CD4-positive, alpha-beta memory T cell (primary cell): ENCODE data around the gene HLA-DRA. TPM values are rescaled to one million over a fixed set of nuclear protein-coding genes. Genes with fewer than 3 reads are reported as not detected.
A peak's percentile ranks its signal among the peaks of the same experiment; 100 is the strongest.

Experiments used
- CTCF ChIA-PET: fragments of 350-600 bp; sonication (Branson Sonifier 250); formaldehyde crosslinking; loops from one replicate; lab custom pipeline; 2021; ENCODE audit warnings: inconsistent platforms; ENCODE audit not compliant: partially characterized antibody; lab: Charles Lee
- POLR2A ChIA-PET: fragments of 350-600 bp; sonication (Branson Sonifier 250); formaldehyde crosslinking; loops from one replicate; lab custom pipeline; 2021; ENCODE audit not compliant: partially characterized antibody; lab: Charles Lee
- DNase-seq, 5 donors: peaks; one replicate each; pipeline versions ENCODE4 v3.0.0 to v3.0.0-alpha.2; 2020 to 2022; ENCODE audit warnings: mixed read lengths in 1 of 5
- H3K27ac ChIP-seq: one replicate; pipeline ENCODE4 v1.7.0; 2013; ENCODE audit warnings: low read depth, low read length
- H3K27me3 ChIP-seq: 2 replicates; pipeline ENCODE4 v1.7.0; 2013; ENCODE audit warnings: mild to moderate bottlenecking, low read length, moderate library complexity; ENCODE audit not compliant: insufficient read depth
- H3K36me3 ChIP-seq: 2 replicates; pipeline ENCODE4 v1.7.0; 2013; ENCODE audit warnings: mild to moderate bottlenecking, low read length, moderate library complexity; ENCODE audit not compliant: insufficient read depth
- H3K4me1 ChIP-seq: 2 replicates; pipeline ENCODE4 v1.7.0; 2013; ENCODE audit warnings: mild to moderate bottlenecking, low read length, moderate library complexity; ENCODE audit not compliant: insufficient read depth
- H3K4me3 ChIP-seq, 2 donors: one replicate each; pipeline ENCODE4 v1.7.0; 2013; ENCODE audit warnings: low read length in 2 of 2, mild to moderate bottlenecking in 1 of 2
- H3K9me3 ChIP-seq, 2 donors: one replicate each; pipeline ENCODE4 v1.7.0; 2013; ENCODE audit warnings: low read length in 2 of 2, control low read depth in 1 of 2; ENCODE audit not compliant: control insufficient read depth in 1 of 2
- H3K27ac Mint-ChIP-seq, 7 donors: one replicate each; pipeline ENCODE4 v1.8.0; 2020 to 2021; ENCODE audit warnings: mixed read lengths in 7 of 7, mild to moderate bottlenecking in 6 of 7, inconsistent platforms in 3 of 7, moderate library complexity in 3 of 7
- H3K27me3 Mint-ChIP-seq, 2 donors: one replicate each; pipeline ENCODE4 v1.8.0; 2020 to 2021; ENCODE audit warnings: mixed read lengths in 2 of 2
- H3K36me3 Mint-ChIP-seq, 2 donors: one replicate each; pipeline ENCODE4 v1.8.0; 2020 to 2021; ENCODE audit warnings: mixed read lengths in 2 of 2, inconsistent platforms in 1 of 2, mild to moderate bottlenecking in 1 of 2
- H3K4me1 Mint-ChIP-seq, 4 donors: one replicate each; pipeline ENCODE4 v1.8.0; 2020 to 2021; ENCODE audit warnings: mixed read lengths in 4 of 4, mild to moderate bottlenecking in 1 of 4
- H3K4me3 Mint-ChIP-seq, 8 donors: one replicate each; pipeline ENCODE4 v1.8.0; 2020 to 2021; ENCODE audit warnings: mixed read lengths in 8 of 8, mild to moderate bottlenecking in 7 of 8, moderate library complexity in 6 of 8, inconsistent platforms in 3 of 8
- H3K9me3 Mint-ChIP-seq, 8 donors: one replicate each; pipeline ENCODE4 v1.8.0; 2020 to 2021; ENCODE audit warnings: mixed read lengths in 8 of 8, mild to moderate bottlenecking in 5 of 8, inconsistent platforms in 3 of 8, moderate library complexity in 1 of 8
- intact Hi-C: fragments of 100-400 bp; cut with micrococcal nuclease; formaldehyde crosslinking; loops from one replicate; pipeline ENCODE4 v1.15.1; 2023
- polyA plus RNA-seq, 2 donors: library from polyadenylated mRNA; unstranded; fragments of 300-500 nt; fragmentation: Illumina TruSeq; gene quantifications; one replicate each; pipeline ENCODE4 v1.2.3, GENCODE V29; 2021
- total RNA-seq, 2 experiments: library from RNA; stranded (reverse); gene quantifications; one replicate each; pipeline ENCODE4 v1.2.3, GENCODE V29; 2021

HLA-DRA gene
- total RNA-seq, result 10 to 100 TPM; 24.3 to 25.1 TPM
- 100 to 1,000 TPM in 1 of 2 donors, 1 to 10 TPM in 1; 6.9 to 112 TPM for polyA plus RNA-seq

DNA sequence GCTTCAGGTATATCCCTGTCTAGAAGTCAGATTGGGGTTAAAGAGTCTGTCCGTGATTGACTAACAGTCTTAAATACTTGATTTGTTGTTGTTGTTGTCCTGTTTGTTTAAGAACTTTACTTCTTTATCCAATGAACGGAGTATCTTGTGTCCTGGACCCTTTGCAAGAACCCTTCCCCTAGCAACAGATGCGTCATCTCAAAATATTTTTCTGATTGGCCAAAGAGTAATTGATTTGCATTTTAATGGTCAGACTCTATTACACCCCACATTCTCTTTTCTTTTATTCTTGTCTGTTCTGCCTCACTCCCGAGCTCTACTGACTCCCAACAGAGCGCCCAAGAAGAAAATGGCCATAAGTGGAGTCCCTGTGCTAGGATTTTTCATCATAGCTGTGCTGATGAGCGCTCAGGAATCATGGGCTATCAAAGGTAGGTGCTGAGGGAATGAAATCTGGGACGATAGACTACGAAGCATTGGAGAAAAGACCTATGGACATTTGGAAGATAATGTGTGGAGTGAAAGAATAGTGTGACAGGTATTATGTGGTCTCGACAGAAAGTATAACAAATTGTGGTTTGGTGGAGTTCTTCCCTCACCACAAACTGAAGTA is at the start of gene HLA-DRA:
HLA-DRA (plus strand) TSS at position 286 of the 613 bp plus-strand sequence; CDS start at position 350, 64 bp downstream.
- H3K4me1 Mint-ChIP-seq, result peaks cover 9 to 15% (median 10%) of the 10 kb centered on the region in 4 donors

DNA sequence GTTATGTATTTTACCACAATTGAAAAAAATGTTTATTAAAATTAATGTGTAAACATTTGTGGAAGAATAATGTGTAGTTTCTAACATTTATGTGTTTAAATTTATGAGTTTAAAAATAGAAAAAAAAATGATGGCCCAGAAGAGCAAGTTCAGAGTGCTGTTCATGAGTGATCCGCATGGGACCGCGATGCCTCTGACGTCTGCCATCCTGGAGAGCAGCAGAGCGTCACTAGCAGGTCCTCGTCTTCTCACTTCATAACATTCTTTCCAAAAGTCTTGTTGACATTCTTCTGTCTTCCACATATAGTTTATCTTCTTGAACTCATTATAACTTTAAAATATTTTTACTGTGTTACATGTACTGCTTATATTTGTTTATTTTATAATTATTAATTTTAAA is 48.2 kb upstream of the HLA-DRA start:
- intact Hi-C loops, result no loop called here
- no peaks in the 10 kb centered on the region for H3K9me3 ChIP-seq
- H3K9me3 Mint-ChIP-seq, result no peaks in the 10 kb centered on the region
- no peaks in the 10 kb centered on the region for H3K36me3 Mint-ChIP-seq
- no peak overlapping the region for H3K4me3 ChIP-seq
- no peaks in the 10 kb centered on the region for H3K36me3 ChIP-seq
- no peak for DNase-seq
- no peaks in the 10 kb centered on the region for H3K4me1 ChIP-seq
- no peak overlapping the region for H3K4me3 Mint-ChIP-seq
- no peaks in the 10 kb centered on the region for H3K4me1 Mint-ChIP-seq
- no peak overlapping the region for H3K27ac ChIP-seq
- ChIA-PET CTCF (no interaction called here), POLR2A (no interaction called here)
- peaks cover 20 to 22% of the 10 kb centered on the region in 2 donors for H3K27me3 Mint-ChIP-seq
- no peak overlapping the region for H3K27ac Mint-ChIP-seq
- H3K27me3 ChIP-seq, result no peaks in the 10 kb centered on the region

More for the DNA sequence above, at the start of gene HLA-DRA:
- no peaks in the 10 kb centered on the region for H3K9me3 ChIP-seq
- ChIA-PET CTCF (interaction anchor here (0.9 to 1.8 kb wide), 3 partner anchors 21 to 346 kb away, joined by 3 to 5 read pairs (median 3); no protein-coding TSS in a partner anchor), POLR2A (no interaction called here)
- H3K27me3 Mint-ChIP-seq, result peaks cover 4 to 19% of the 10 kb centered on the region in 2 donors
- peak within 1 kb of the TSS; percentile 38 for H3K27ac ChIP-seq
- H3K9me3 Mint-ChIP-seq, result no peaks in the 10 kb centered on the region
- peak within 1 kb of the TSS in 2 of 7 donors; percentile 8 to 60 for H3K27ac Mint-ChIP-seq
- H3K4me3 ChIP-seq, result peak within 1 kb of the TSS in 1 of 2 donors; percentile 65
- H3K36me3 Mint-ChIP-seq, result no peaks in the 10 kb centered on the region
- intact Hi-C loops, result no loop called here
- peak within 1 kb of the TSS; percentile 32 to 79 (median 66) for H3K4me3 Mint-ChIP-seq
- H3K27me3 ChIP-seq, result no peaks in the 10 kb centered on the region
- DNase-seq, result peak; percentile 49 to 79 (median 72)
- peaks cover 6% of the 10 kb centered on the region for H3K4me1 ChIP-seq
- H3K36me3 ChIP-seq, result no peaks in the 10 kb centered on the region

DNA sequence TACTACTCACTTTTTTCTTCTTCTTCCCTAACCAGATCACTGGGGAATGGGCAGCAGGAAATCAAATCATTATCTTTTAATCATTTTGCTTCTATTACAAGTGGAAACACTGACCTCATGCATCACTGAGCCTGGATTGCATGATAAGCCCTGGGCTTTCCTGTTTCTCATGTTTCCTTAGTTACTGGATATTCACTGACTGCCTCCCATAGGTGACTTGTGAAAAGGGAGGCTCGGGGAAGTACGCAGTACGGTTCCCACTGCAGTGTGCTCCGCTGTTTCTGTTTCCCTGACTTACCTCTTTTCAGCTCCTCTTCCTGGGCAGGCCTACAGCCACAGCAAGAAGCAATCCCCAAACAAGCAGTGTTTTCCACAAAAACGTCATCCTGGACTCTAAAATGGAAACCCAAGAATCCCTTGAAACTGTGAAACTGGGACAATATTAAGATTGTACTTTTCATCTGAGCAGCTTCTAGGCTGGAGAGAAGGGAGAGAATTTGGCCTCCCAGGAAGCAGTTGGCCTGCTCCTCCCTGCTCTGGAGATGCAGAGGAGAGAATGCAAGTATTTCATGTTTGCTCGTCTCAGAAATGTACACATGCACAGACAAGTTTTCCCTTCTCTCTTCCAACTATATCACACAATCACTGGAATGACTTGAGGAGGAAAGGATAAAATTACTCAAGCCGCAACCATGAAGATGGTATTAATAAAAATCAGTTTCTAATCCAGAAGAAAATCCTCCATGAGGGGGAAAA is 45.8 kb upstream of the HLA-DRA start:
- CTCF ChIA-PET, result no interaction called here
- no peak overlapping the region for H3K4me3 ChIP-seq
- no peaks in the 10 kb centered on the region for H3K4me1 Mint-ChIP-seq
- H3K27ac Mint-ChIP-seq, result no peak overlapping the region
- no peaks in the 10 kb centered on the region for H3K27me3 ChIP-seq
- POLR2A ChIA-PET, result no interaction called here
- no peaks in the 10 kb centered on the region for H3K9me3 ChIP-seq
- H3K27ac ChIP-seq, result no peak overlapping the region
- no peak for DNase-seq
- intact Hi-C loops, result no loop called here
- no peaks in the 10 kb centered on the region for H3K36me3 ChIP-seq
- H3K27me3 Mint-ChIP-seq, result peaks cover 11 to 13% of the 10 kb centered on the region in 2 donors
- H3K36me3 Mint-ChIP-seq, result no peaks in the 10 kb centered on the region
- no peaks in the 10 kb centered on the region for H3K4me1 ChIP-seq
- no peaks in the 10 kb centered on the region for H3K9me3 Mint-ChIP-seq
- no peak overlapping the region for H3K4me3 Mint-ChIP-seq

DNA sequence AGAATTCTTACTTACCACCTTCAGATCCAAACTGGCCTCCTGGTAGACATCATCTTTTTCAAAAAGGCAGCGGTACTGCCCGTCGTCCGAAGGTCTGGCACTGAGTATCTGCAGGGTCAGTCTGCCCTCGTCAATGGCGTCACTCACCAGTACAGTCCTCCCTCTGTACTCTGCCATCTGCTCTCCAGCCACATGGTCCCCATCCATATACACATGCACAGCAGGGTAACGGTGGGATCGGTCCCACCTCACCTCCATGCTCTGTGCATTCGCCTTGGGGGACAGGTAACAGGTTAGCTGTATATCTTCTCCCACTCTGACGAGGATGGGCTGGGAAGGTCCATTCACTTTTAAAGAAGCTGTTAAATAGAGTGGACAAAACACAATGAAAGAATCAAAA is 43.7 kb upstream of the HLA-DRA start:
- intact Hi-C loops, result no loop called here
- no peak overlapping the region for H3K4me3 Mint-ChIP-seq
- peaks cover 11 to 20% of the 10 kb centered on the region in 2 donors for H3K27me3 Mint-ChIP-seq
- H3K27me3 ChIP-seq, result no peaks in the 10 kb centered on the region
- peaks cover 0 to 3% (median 0%) of the 10 kb centered on the region in 8 donors for H3K9me3 Mint-ChIP-seq
- no peaks in the 10 kb centered on the region for H3K36me3 Mint-ChIP-seq
- H3K36me3 ChIP-seq, result no peaks in the 10 kb centered on the region
- no peak overlapping the region for H3K4me3 ChIP-seq
- no peaks in the 10 kb centered on the region for H3K4me1 ChIP-seq
- CTCF ChIA-PET, result no interaction called here
- H3K4me1 Mint-ChIP-seq, result no peaks in the 10 kb centered on the region
- H3K27ac ChIP-seq, result no peak overlapping the region
- H3K9me3 ChIP-seq, result no peaks in the 10 kb centered on the region
- no peak for DNase-seq
- no peak overlapping the region for H3K27ac Mint-ChIP-seq
- POLR2A ChIA-PET, result no interaction called here

DNA sequence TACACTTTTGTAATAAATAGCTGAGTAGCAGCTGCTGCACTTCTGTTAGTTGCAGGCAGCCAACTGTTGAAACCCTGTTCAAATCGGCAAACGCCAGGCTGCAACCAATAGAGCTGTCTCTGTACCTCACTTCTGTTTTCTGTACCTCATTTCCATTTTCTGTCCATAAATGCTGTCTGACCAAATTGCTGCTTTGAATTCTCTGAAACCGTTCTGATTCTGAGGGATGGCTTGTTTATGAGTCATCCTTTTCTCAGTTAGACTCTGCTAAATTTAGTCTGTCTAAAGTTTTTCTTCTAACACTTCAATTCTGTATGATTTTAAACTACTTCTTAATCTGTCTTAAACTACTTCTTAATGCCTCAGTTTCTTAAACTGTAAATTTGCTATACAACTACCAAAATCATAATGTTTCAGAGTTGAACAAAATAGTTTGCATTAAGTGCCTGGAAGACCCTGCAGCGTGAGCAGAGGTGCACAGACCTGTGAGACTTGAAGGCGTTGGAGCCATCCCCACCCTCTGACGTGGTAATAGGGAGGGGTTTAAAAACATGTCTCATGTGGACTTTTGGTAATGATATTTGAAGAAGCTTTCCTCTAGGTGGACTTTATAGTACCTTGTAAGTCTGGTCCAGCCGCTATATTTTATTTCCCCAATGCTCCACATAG is 42.3 kb upstream of the HLA-DRA start:
- no peak overlapping the region for H3K4me3 Mint-ChIP-seq
- H3K9me3 Mint-ChIP-seq, result peaks cover 0 to 4% (median 0%) of the 10 kb centered on the region in 8 donors
- Histone ChIP-seq H3K9me3 (no peaks in the 10 kb centered on the region), H3K4me3 (no peak overlapping the region), H3K36me3 (no peaks in the 10 kb centered on the region), H3K27me3 (no peaks in the 10 kb centered on the region), H3K27ac (no peak overlapping the region), H3K4me1 (no peaks in the 10 kb centered on the region)
- H3K27me3 Mint-ChIP-seq, result peaks cover 13 to 21% of the 10 kb centered on the region in 2 donors
- no peak for DNase-seq
- POLR2A ChIA-PET, result no interaction called here
- H3K27ac Mint-ChIP-seq, result peak overlapping the region in 1 of 7 donors; percentile 30
- H3K36me3 Mint-ChIP-seq, result no peaks in the 10 kb centered on the region
- H3K4me1 Mint-ChIP-seq, result no peaks in the 10 kb centered on the region
- CTCF ChIA-PET, result no interaction called here
- intact Hi-C loops, result no loop called here

DNA sequence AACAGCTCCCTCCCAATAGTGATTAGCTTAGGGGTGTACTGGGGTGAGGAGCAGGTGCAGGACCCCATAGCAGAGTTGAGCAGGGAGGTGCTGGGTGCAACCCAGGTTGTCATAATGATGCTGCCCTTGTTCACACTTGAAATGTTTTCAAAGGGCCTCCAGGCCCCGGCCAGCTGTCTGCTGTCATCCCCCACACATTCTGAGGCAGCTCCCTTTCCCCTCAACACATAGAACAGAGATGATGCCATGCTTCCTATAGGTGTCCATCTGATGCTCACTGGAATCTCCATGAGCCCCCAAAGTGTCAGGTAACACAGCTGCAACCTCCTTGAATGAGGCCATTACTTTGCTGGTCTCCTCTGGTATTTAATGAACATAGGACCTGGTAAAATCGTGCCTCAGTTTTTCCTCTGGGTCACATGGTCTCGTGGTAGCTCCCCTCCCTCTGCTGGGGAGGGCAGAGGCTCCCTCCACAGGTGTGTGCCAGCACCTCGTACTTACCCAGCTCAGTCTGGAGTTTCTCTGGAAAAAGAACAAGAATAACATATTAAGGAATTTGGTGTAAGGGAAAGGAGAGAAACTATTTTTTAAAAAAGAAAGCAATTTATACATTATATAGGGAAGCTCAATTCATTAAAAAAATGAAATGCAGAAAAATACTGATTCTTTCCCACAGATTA is 38.3 kb upstream of the HLA-DRA start:
- no peak for DNase-seq
- Histone ChIP-seq H3K4me3 (no peak overlapping the region), H3K27ac (no peak overlapping the region), H3K36me3 (no peaks in the 10 kb centered on the region), H3K9me3 (no peaks in the 10 kb centered on the region), H3K27me3 (peaks cover 8% of the 10 kb centered on the region), H3K4me1 (no peaks in the 10 kb centered on the region)
- intact Hi-C loops, result no loop called here
- H3K9me3 Mint-ChIP-seq, result peaks cover 0 to 4% (median 0%) of the 10 kb centered on the region in 8 donors
- H3K4me1 Mint-ChIP-seq, result no peaks in the 10 kb centered on the region
- H3K27ac Mint-ChIP-seq, result no peak overlapping the region
- no peaks in the 10 kb centered on the region for H3K36me3 Mint-ChIP-seq
- ChIA-PET CTCF (interaction anchor here (1.0 to 5.4 kb wide), 2 partner anchors 9 to 12 kb away, joined by 5 to 41 read pairs; no protein-coding TSS in a partner anchor), POLR2A (no interaction called here)
- H3K4me3 Mint-ChIP-seq, result no peak overlapping the region
- H3K27me3 Mint-ChIP-seq, result peaks cover 27 to 31% of the 10 kb centered on the region in 2 donors
